HG02759 (cell line): ENCODE results near the gene SLC6A2.

Experiments used
- ATAC-seq: cut with Tn5 transposase; IDR thresholded peaks from one replicate; pipeline ENCODE4 v1.9.1; 2021; ENCODE audit warnings: mild to moderate bottlenecking, moderate library complexity; ENCODE audit not compliant: unreplicated experiment

Gene SLC6A2

GRCh38 chr16:55645986-55646385, 9.8 kb upstream of the SLC6A2 start:
- no peak for ATAC-seq

- ATAC-seq, result no peak
These were observed 8.4 kb upstream of the SLC6A2 start for GRCh38 chr16:55647343-55647742.

GRCh38 chr16:55647798-55648197, 8.0 kb upstream of the SLC6A2 start:
- no peak for ATAC-seq

GRCh38 chr16:55651841-55652824, 3.7 kb upstream of the SLC6A2 start:
- no peak for ATAC-seq

- ATAC-seq, result no peak
These were observed 2.7 kb upstream of the SLC6A2 start for GRCh38 chr16:55653106-55653505.

- ATAC-seq, result no peak
These were observed 349 bp upstream of the SLC6A2 start for GRCh38 chr16:55655381-55655896.

GRCh38 chr16:55656691-55657092, 904 bp downstream of the SLC6A2 start:
- no peak for ATAC-seq

- no peak for ATAC-seq
These were observed 1.8 kb downstream of the SLC6A2 start for GRCh38 chr16:55657616-55658015.

- no peak for ATAC-seq
These were observed 3.2 kb downstream of the SLC6A2 start for GRCh38 chr16:55658898-55659420.

GRCh38 chr16:55660026-55660425, 4.2 kb downstream of the SLC6A2 start:
- ATAC-seq, result no peak

GRCh38 chr16:55660828-55661227, 5.0 kb downstream of the SLC6A2 start:
- ATAC-seq, result no peak

- no peak for ATAC-seq
These were observed 6.3 kb downstream of the SLC6A2 start for GRCh38 chr16:55661941-55662643.

GRCh38 chr16:55662644-55663031, 6.8 kb downstream of the SLC6A2 start:
- no peak for ATAC-seq

GRCh38 chr16:55663225-55663624, 7.4 kb downstream of the SLC6A2 start:
- ATAC-seq, result no peak

- no peak for ATAC-seq
These were observed 8.2 kb downstream of the SLC6A2 start for GRCh38 chr16:55663765-55664677.

- no peak for ATAC-seq
These were observed 9.1 kb downstream of the SLC6A2 start for GRCh38 chr16:55664786-55665407.

- no peak for ATAC-seq
These were observed 9.7 kb downstream of the SLC6A2 start for GRCh38 chr16:55665511-55665910.

- no peak for ATAC-seq
These were observed 10.2 kb downstream of the SLC6A2 start for GRCh38 chr16:55666012-55666411.

- no peak for ATAC-seq
These were observed 12.0 kb downstream of the SLC6A2 start for GRCh38 chr16:55667753-55668152.
